ENCODE data around the gene FOXP1.

DNA sequence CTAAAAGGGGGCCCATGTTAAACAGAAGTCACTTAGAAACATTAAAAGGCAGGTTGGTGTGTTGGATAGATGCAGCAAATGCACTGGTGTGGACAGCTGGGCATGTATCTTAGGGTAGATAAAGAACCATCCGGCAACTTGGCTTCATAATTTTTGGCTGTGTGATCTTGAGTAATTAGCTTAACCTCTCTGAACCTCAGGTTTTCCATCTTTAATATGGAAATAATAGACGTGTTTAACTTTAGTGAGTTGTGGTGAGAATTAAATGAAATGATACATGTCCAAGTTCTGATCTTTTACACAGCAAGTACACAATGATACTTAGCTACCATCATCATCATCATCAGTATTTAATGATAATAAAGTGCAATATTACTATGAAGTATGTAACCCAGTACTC is 330.4 kb downstream of the FOXP1 start:
- TF ChIP-seq ZNF8 (CRISPR knock-in tag; IDR thresholded peaks at IDR 0.05) (no peak), ZNF565 (CRISPR knock-in tag; conservative IDR thresholded peaks at IDR 0.05; ENCODE audit: low read depth) (no peak), RARB (CRISPR knock-in tag; IDR thresholded peaks at IDR 0.05) (no peak), ARNTL (CRISPR knock-in tag; IDR thresholded peaks at IDR 0.05; ENCODE audit: borderline replicate concordance, low read depth) (no peak), ZNF70 (CRISPR knock-in tag; IDR thresholded peaks at IDR 0.05) (no peak)
- TF ChIP-seq, protein P1, sequence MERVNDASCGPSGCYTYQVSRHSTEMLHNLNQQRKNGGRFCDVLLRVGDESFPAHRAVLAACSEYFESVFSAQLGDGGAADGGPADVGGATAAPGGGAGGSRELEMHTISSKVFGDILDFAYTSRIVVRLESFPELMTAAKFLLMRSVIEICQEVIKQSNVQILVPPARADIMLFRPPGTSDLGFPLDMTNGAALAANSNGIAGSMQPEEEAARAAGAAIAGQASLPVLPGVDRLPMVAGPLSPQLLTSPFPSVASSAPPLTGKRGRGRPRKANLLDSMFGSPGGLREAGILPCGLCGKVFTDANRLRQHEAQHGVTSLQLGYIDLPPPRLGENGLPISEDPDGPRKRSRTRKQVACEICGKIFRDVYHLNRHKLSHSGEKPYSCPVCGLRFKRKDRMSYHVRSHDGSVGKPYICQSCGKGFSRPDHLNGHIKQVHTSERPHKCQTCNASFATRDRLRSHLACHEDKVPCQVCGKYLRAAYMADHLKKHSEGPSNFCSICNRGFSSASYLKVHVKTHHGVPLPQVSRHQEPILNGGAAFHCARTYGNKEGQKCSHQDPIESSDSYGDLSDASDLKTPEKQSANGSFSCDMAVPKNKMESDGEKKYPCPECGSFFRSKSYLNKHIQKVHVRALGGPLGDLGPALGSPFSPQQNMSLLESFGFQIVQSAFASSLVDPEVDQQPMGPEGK (CRISPR knock-in tag; IDR thresholded peaks at IDR 0.05; ENCODE audit: borderline replicate concordance) = no peak

All from SK-N-SH treated with all-trans-retinoic acid at 6 μM for 48 hours (cell line).